Tibial artery (tissue), 4 donors: ENCODE measurements around the gene NOL4L.
"Not testable (repeated sequence)": the region's sequence is repeated elsewhere in the genome, so short reads cannot be mapped to it uniquely, and the experiment has no call there.

Source experiments
- DNase-seq, 2 donors: peaks; one replicate each; pipeline ENCODE4 v3.0.0-alpha.2; 2019
- H3K27ac ChIP-seq, 2 donors: fragments of 200-600 bp; sonication (generic) in 1 of 2; 1 replicate in 1 of 2; 2 replicates in 1 of 2; pipeline ENCODE4 v1.5.1; 2018 to 2019; ENCODE audit warnings: mild to moderate bottlenecking in 1 of 2
- H3K27me3 ChIP-seq, 2 donors: fragments of 200-600 bp; sonication (generic) in 1 of 2; one replicate each; pipeline versions ENCODE4 v1.5.1 to v1.6.0; 2016 to 2019
- H3K36me3 ChIP-seq, 3 donors: fragments of 200-600 bp; sonication (generic) in 2 of 3; one replicate each; pipeline ENCODE4 v1.5.1; 2016 to 2019; ENCODE audit warnings: mild to moderate bottlenecking in 2 of 3
- H3K4me1 ChIP-seq, 4 donors: fragments of 200-600 bp; sonication (generic) in 2 of 4; 1 replicate in 3 of 4; 2 replicates in 1 of 4; pipeline ENCODE4 v1.5.1; 2016 to 2019
- H3K4me3 ChIP-seq, 2 donors: fragments of 200-600 bp; sonication (generic) in 1 of 2; 1 replicate in 1 of 2; 2 replicates in 1 of 2; pipeline ENCODE4 v1.5.1; 2018 to 2019; ENCODE audit warnings: mild to moderate bottlenecking in 2 of 2
- H3K9me3 ChIP-seq, 3 donors: fragments of 200-600 bp; sonication (generic) in 1 of 3; one replicate each; pipeline ENCODE4 v1.5.1; 2016 to 2019
- intact Hi-C: fragments of 100-400 bp; cut with DNase I; formaldehyde crosslinking; loops from one replicate; pipeline ENCODE4 v1.15.0; 2023; ENCODE audit warnings: low total_unique reads
- TF ChIP-seq, protein P1 (sequence below), 2 experiments: fragments of 200-600 bp in 1 of 2; fragments of 450-650 bp in 1 of 2; IDR thresholded peaks; one replicate each; pipeline ENCODE4 v1.5.1; 2017 to 2019; ENCODE audit warnings: antibody characterized with exemption in 2 of 2, mild to moderate bottlenecking in 1 of 2, moderate library complexity in 1 of 2

The NOL4L gene

DNA sequence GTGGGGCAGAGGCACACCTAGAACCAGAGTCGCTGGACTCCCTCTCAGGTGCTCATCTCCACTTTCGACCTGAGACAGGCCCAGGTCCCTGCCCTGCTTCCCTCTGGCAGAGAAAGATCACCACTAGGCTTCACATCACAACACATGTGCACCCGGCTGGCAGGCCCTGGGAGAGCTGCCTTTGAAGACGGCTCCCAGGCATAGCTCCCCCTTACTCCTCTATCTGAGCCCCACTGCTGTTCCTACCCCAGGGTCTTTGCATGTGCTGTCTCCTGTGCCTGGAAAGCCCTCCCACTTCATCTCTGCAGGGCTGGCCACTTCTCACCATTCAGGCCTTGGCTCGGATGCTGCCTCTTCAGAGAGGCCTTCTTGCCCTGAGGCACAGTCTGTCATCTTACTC is 89.2 kb downstream of the NOL4L start:
- Histone ChIP-seq H3K27ac (no peak overlapping the region), H3K4me1 (no peaks in the 10 kb centered on the region), H3K9me3 (no peaks in the 10 kb centered on the region), H3K27me3 (peaks cover 0 to 4% of the 10 kb centered on the region in 2 donors), H3K36me3 (no peaks in the 10 kb centered on the region), H3K4me3 (no peak overlapping the region)
- DNase-seq: no peak
- TF ChIP-seq, protein P1, sequence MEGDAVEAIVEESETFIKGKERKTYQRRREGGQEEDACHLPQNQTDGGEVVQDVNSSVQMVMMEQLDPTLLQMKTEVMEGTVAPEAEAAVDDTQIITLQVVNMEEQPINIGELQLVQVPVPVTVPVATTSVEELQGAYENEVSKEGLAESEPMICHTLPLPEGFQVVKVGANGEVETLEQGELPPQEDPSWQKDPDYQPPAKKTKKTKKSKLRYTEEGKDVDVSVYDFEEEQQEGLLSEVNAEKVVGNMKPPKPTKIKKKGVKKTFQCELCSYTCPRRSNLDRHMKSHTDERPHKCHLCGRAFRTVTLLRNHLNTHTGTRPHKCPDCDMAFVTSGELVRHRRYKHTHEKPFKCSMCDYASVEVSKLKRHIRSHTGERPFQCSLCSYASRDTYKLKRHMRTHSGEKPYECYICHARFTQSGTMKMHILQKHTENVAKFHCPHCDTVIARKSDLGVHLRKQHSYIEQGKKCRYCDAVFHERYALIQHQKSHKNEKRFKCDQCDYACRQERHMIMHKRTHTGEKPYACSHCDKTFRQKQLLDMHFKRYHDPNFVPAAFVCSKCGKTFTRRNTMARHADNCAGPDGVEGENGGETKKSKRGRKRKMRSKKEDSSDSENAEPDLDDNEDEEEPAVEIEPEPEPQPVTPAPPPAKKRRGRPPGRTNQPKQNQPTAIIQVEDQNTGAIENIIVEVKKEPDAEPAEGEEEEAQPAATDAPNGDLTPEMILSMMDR (IDR thresholded peaks at IDR 0.05): no peak
- intact Hi-C loops: no loop called here

DNA sequence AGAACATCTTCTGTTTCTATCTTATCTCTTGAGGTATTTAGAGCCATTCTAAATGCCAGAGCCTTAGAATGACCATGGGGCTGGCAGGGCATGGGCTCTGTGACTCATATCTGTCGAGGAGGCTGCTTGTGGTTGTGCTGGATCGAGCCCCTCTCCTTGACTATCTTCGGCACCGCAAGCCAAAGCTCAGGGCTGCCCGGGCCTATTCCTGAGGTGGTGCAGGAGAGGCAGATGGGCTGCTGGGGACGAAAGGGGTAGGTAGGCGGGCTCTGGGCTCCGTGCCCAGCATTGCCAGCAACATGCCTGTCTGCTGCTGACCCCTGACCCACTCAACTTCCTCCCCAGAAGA is 89.9 kb downstream of the NOL4L start:
- intact Hi-C loops: no loop called here
- TF ChIP-seq, protein P1 (IDR thresholded peaks at IDR 0.05): no peak
- Histone ChIP-seq H3K9me3 (no peaks in the 10 kb centered on the region), H3K27ac (no peak overlapping the region), H3K27me3 (peaks cover 0 to 4% of the 10 kb centered on the region in 2 donors), H3K36me3 (no peaks in the 10 kb centered on the region), H3K4me3 (no peak overlapping the region), H3K4me1 (no peaks in the 10 kb centered on the region)
- no peak for DNase-seq

DNA sequence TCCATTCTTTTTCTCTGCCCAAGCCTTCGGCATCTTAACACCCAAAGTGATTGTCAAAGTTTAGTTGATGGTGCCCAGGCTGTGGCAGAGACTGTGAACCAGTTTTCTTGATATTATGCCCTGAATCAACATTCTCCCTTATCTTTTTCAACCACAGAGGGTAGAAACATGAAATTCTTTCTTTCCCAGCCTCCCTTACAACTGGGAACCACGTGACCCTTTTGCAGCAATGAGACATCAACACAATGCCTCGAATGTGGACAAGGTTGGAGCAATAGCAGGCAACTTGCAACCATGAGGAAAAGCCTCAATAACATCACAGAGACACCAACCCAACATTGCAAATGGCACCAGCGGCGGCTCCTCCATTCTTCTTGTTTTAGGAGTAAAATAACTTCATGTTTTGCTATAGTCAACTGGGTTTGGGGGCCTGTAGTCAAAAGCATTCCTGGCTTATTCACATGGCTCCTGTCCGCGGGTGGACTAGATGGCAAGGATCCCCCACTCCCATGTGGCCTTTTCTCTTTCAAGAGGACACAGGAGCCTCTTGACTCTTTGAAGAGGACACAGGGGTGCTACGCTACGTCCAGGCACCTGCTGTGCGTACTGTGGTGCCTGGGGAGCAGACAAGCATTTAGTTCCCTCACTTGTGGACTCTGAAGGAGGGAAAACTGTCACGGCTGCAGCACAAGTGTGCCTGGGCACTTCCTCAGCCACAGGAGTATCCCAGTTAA is 90.5 kb downstream of the NOL4L start:
- no peaks in the 10 kb centered on the region for H3K9me3 ChIP-seq
- no peak overlapping the region for H3K27ac ChIP-seq
- no peak for DNase-seq

DNA sequence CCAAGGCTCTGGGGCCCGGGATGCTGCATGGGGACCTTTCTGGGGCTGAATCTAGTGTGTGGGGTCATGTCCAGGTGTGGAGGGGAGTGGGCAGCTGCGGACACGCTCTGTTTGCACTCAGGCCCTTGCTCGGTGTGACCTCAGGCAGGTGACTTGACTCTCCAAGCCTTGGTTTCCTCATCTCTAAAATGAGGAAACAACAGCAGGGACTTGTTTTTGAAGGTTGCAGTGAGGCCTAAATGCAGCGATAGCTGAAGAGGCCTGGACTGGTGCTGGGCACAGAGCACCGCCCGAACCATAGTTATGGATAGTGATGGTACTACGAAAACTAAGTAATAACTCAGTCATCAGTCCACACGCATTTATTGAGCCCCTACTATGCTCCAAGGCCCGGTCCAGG is 91.8 kb downstream of the NOL4L start:
- no peaks in the 10 kb centered on the region for H3K4me1 ChIP-seq
- DNase-seq: no peak
- intact Hi-C loops: no loop called here
- peaks cover 0 to 4% of the 10 kb centered on the region in 2 donors for H3K27me3 ChIP-seq
- no peak overlapping the region for H3K27ac ChIP-seq
- TF ChIP-seq, protein P1 (IDR thresholded peaks at IDR 0.05): no peak
- no peaks in the 10 kb centered on the region for H3K9me3 ChIP-seq
- no peaks in the 10 kb centered on the region for H3K36me3 ChIP-seq
- no peak overlapping the region for H3K4me3 ChIP-seq

More for the DNA sequence above, 90.5 kb downstream of the NOL4L start:
- Histone ChIP-seq H3K36me3 (no peaks in the 10 kb centered on the region), H3K27me3 (peaks cover 0 to 4% of the 10 kb centered on the region in 2 donors), H3K4me3 (no peak overlapping the region), H3K4me1 (no peaks in the 10 kb centered on the region)
- intact Hi-C loops: no loop called here
- TF ChIP-seq, protein P1 (IDR thresholded peaks at IDR 0.05): no peak

DNA sequence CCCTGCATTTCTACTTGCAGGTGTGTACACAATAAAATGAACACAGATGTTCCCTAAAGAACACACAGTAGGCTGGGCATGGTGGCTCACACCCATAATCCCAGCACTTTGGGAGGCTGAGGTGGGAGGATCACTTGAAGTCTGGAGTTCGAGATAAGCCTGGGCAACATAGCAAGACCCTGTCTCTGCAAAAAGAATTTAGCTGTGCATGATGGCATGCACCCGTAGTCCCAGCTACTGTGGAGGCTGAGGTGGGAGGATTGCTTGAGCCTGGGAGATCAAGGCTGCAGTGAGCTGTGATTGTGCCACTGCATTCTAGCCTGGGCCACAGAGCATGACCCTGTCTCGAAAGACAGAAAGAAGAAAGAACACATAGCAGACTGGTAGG is 93.4 kb downstream of the NOL4L start:
- DNase-seq, H3K27ac ChIP-seq, intact Hi-C loops: not testable (repeated sequence)

DNA sequence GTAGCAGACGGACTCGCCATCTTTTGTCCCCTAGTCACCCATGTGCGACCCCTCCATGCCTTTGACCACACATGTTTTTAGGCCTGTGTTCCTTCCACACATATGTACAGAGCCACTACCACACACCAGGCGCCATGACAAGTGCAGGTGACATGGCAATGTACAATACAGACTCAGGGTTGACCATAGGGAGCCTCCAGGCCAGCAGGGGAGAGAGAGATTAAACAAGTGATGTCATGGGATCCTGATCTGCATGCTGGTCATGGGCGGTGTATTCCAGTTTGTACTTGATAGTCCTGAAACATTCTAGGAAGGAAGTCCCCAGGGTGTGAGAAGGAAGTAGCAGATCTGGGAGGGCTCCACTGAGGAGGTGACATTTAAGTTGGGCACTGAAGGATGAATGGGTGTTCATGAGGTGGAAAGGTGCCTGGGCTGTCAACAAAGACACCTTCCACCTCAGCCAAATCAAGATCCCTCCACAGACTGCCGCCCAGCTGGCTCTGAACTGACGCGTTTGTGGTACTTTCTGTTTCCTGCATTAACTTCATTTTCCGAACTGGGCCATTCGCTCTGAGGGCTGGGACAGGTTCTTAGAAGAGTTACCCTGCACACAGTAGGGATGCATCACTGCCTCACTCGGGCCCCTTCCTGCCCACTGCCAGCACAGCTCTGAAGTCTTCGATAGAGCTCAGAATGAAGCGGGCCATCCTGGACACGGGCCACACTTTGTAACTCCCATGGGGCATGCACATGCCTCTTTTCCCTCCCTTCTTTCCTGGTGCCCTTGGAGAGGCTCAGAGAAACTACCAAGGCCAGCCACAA is 94.0 kb downstream of the NOL4L start:
- Histone ChIP-seq H3K27me3 (no peaks in the 10 kb centered on the region), H3K4me1 (no peaks in the 10 kb centered on the region), H3K9me3 (no peaks in the 10 kb centered on the region), H3K36me3 (no peaks in the 10 kb centered on the region), H3K27ac (no peak overlapping the region), H3K4me3 (no peak overlapping the region)
- TF ChIP-seq, protein P1 (IDR thresholded peaks at IDR 0.05): no peak
- intact Hi-C loops: no loop called here
- no peak for DNase-seq

More for the DNA sequence above, 93.4 kb downstream of the NOL4L start:
- not testable (repeated sequence) for H3K36me3 ChIP-seq, H3K4me1 ChIP-seq, H3K4me3 ChIP-seq, H3K9me3 ChIP-seq, H3K27me3 ChIP-seq
